Esophagus squamous epithelium (tissue), 4 donors: Measurements from ENCODE around the gene IQSEC3.

Experiments
- CTCF ChIP-seq, 6 experiments: fragments of 450-650 bp in 4 of 6; fragments of 200-600 bp in 2 of 6; sonication (generic) in 2 of 6; IDR thresholded peaks; one replicate each; pipeline ENCODE4 v1.5.1; 2016 to 2019; ENCODE audit warnings: antibody characterized with exemption in 6 of 6, mild to moderate bottlenecking in 4 of 6, moderate library complexity in 4 of 6
- POLR2A ChIP-seq, 4 donors: fragments of 450-650 bp; IDR thresholded peaks; one replicate each; pipeline ENCODE4 v1.6.1; 2017; ENCODE audit warnings: antibody characterized with exemption in 4 of 4, mild to moderate bottlenecking in 4 of 4, moderate library complexity in 3 of 4

GRCh38 chr12:220491-220890 is 153.9 kb downstream of the IQSEC3 start:
- TF ChIP-seq CTCF (IDR thresholded peaks at IDR 0.05) (no peak), POLR2A (IDR thresholded peaks at IDR 0.05) (no peak)
